ENCODE results near the gene NIM1K. TPM values are rescaled to one million over a fixed set of nuclear protein-coding genes. Genes with fewer than 3 reads are reported as not detected.

Gene NIM1K
- total RNA-seq, 1 experiment from 2014 or later: 0.26 TPM

- H2AFZ ChIP-seq: no peak overlapping the region
- CTCF ChIA-PET: no interaction called here
- no peak for DNase-seq
- intact Hi-C loops (cut with micrococcal nuclease; ENCODE audit: unreplicated experiment): no loop called here
- POLR2A ChIA-PET (ENCODE audit: unreplicated experiment): no interaction called here
- H3F3A ChIP-seq (ENCODE audit: insufficient read depth, low read depth): no peaks in the 10 kb centered on the region
- no peak overlapping the region for H3K4me3 ChIP-seq
- no peak overlapping the region for H3K4me2 ChIP-seq
- no peak overlapping the region for H3K27ac ChIP-seq
- H3K4me1 ChIP-seq (replicated peaks; ENCODE audit: insufficient read depth): 0 out of 2 replicates have a peak, but pooled peaks cover 6% of the 10 kb centered on the region
- TF ChIP-seq EZH2 (IDR thresholded peaks at IDR 0.05; ENCODE audit: low read depth): no peak
- TF ChIP-seq CTCF (conservative IDR thresholded peaks at IDR 0.05): no peak
- no peaks in the 10 kb centered on the region for H4K20me1 ChIP-seq (ENCODE audit: insufficient read depth)
- H3K27me3 ChIP-seq (ENCODE audit: insufficient read depth, low read depth): no peaks in the 10 kb centered on the region
- H3K79me2 ChIP-seq (ENCODE audit: low read depth): no peaks in the 10 kb centered on the region
- H3K36me3 ChIP-seq (ENCODE audit: low read depth): no peaks in the 10 kb centered on the region
- H3K9me2 ChIP-seq (ENCODE audit: insufficient read depth): no peaks in the 10 kb centered on the region
- H3K9me3 ChIP-seq (ENCODE audit: insufficient read depth, low read depth): no peaks in the 10 kb centered on the region
- BruUV-seq (replicated peaks): no TSS peak
Observed at GRCh38 chr5:43273552-43273951, 81.5 kb downstream of the NIM1K start.

GRCh38 chr5:43274435-43275114, 82.5 kb downstream of the NIM1K start:
- Histone ChIP-seq H3K4me1 (replicated peaks; ENCODE audit: insufficient read depth) (0 out of 2 replicates have a peak, but pooled peaks cover 6% of the 10 kb centered on the region), H3K4me2 (no peak overlapping the region), H3K4me3 (no peak overlapping the region), H3K79me2 (ENCODE audit: low read depth) (no peaks in the 10 kb centered on the region), H3K27ac (no peak overlapping the region), H3K27me3 (ENCODE audit: insufficient read depth, low read depth) (no peaks in the 10 kb centered on the region), H3K9me3 (ENCODE audit: insufficient read depth, low read depth) (no peaks in the 10 kb centered on the region), H4K20me1 (ENCODE audit: insufficient read depth) (no peaks in the 10 kb centered on the region), H3K9me2 (ENCODE audit: insufficient read depth) (no peaks in the 10 kb centered on the region), H3K36me3 (ENCODE audit: low read depth) (no peaks in the 10 kb centered on the region), H2AFZ (no peak overlapping the region), H3F3A (ENCODE audit: insufficient read depth, low read depth) (no peaks in the 10 kb centered on the region)
- TF ChIP-seq CTCF (conservative IDR thresholded peaks at IDR 0.05) (no peak), EZH2 (IDR thresholded peaks at IDR 0.05; ENCODE audit: low read depth) (no peak)
- no TSS peak for BruUV-seq (replicated peaks)
- ChIA-PET CTCF (no interaction called here), POLR2A (ENCODE audit: unreplicated experiment) (no interaction called here)
- intact Hi-C loops (cut with micrococcal nuclease; ENCODE audit: unreplicated experiment): no loop called here
- no peak for DNase-seq

GRCh38 chr5:43275391-43275790, 83.4 kb downstream of the NIM1K start:
- H2AFZ ChIP-seq: no peak overlapping the region
- no TSS peak for BruUV-seq (replicated peaks)
- DNase-seq: no peak
- intact Hi-C loops (cut with micrococcal nuclease; ENCODE audit: unreplicated experiment): no loop called here
- H3K9me2 ChIP-seq (ENCODE audit: insufficient read depth): no peaks in the 10 kb centered on the region
- H3K9me3 ChIP-seq (ENCODE audit: insufficient read depth, low read depth): no peaks in the 10 kb centered on the region
- CTCF ChIA-PET: no interaction called here
- H3K4me2 ChIP-seq: no peak overlapping the region
- H3K4me3 ChIP-seq: no peak overlapping the region
- POLR2A ChIA-PET (ENCODE audit: unreplicated experiment): no interaction called here
- H3K4me1 ChIP-seq (replicated peaks; ENCODE audit: insufficient read depth): 0 out of 2 replicates have a peak, but pooled peaks cover 6% of the 10 kb centered on the region
- no peaks in the 10 kb centered on the region for H4K20me1 ChIP-seq (ENCODE audit: insufficient read depth)
- no peak overlapping the region for H3K27ac ChIP-seq
- no peaks in the 10 kb centered on the region for H3K36me3 ChIP-seq (ENCODE audit: low read depth)
- H3K27me3 ChIP-seq (ENCODE audit: insufficient read depth, low read depth): no peaks in the 10 kb centered on the region
- TF ChIP-seq EZH2 (IDR thresholded peaks at IDR 0.05; ENCODE audit: low read depth) (no peak), CTCF (conservative IDR thresholded peaks at IDR 0.05) (no peak)
- H3F3A ChIP-seq (ENCODE audit: insufficient read depth, low read depth): no peaks in the 10 kb centered on the region
- H3K79me2 ChIP-seq (ENCODE audit: low read depth): no peaks in the 10 kb centered on the region
